HepG2 (cell line): ENCODE measurements around the gene SLC30A4. TPM values are rescaled to one million over a fixed set of nuclear protein-coding genes. Genes with fewer than 3 reads are reported as not detected.

Source experiments
- ATAC-seq: fragments of 200-7000 bp; cut with Tn5 transposase; 3 replicates; pipeline ENCODE4 v1.9.1; 2020; ENCODE audit warnings: mild to moderate bottlenecking, moderate library complexity
- BruUV-seq: library from RNA; stranded (reverse); fragments of 400-500 nt; replicated peaks from 2 replicates; lab custom pipeline; 2021; lab: Mats Ljungman, UMichigan
- CTCF ChIA-PET: fragments of 300-600 bp; formaldehyde crosslinking; extraction: SDS; loops from one replicate; lab custom pipeline; 2021; ENCODE audit warnings: low total read pairs, inconsistent platforms, low intra/inter-chr PET ratio; lab: Yijun Ruan, JAX
- POLR2A ChIA-PET: fragments of 350-600 bp; sonication (Branson Sonifier 250); formaldehyde crosslinking; loops from one replicate; lab custom pipeline; 2020; ENCODE audit warnings: antibody characterized with exemption, inconsistent platforms; lab: Yijun Ruan, JAX
- DNase-seq: peaks from one replicate; pipeline ENCODE4 v3.0.0-alpha.2; 2015; ENCODE audit warnings: low spot score
- FAIRE-seq: peaks from 3 replicates; lab custom pipeline; 2011; peaks lifted over from hg19 to GRCh38; lab: Jason Lieb, UNC
- H2AFZ ChIP-seq: one replicate; pipeline ENCODE4 v1.6.1; 2011; ENCODE audit warnings: low read length, inconsistent platforms
- H3K27ac ChIP-seq: fragments of 300-600 bp; 3 replicates; pipeline ENCODE4 v1.8.0; 2011; ENCODE audit warnings: mixed run types, mild to moderate bottlenecking, mixed read lengths, low read length, inconsistent platforms; ENCODE audit not compliant: insufficient read depth; ENCODE audit errors: extremely low read length
- H3K27me3 ChIP-seq, 2 experiments: fragments of 200-600 bp in 1 of 2; 2 replicates in 1 of 2; 3 replicates in 1 of 2; pipeline versions ENCODE4 v1.6.0 to v1.8.0; 2011; ENCODE audit warnings: low read length in 2 of 2, mild to moderate bottlenecking in 2 of 2, moderate library complexity in 2 of 2, inconsistent platforms in 1 of 2; ENCODE audit not compliant: insufficient read depth in 2 of 2, control insufficient read depth in 1 of 2
- H3K36me3 ChIP-seq, 2 experiments: fragments of 200-600 bp in 1 of 2; replicated peaks in 1 of 2; 2 replicates in 1 of 2; 3 replicates in 1 of 2; pipeline versions ENCODE4 v1.5.1 to v1.8.0; 2011; ENCODE audit warnings: low read length in 2 of 2, inconsistent platforms in 1 of 2; ENCODE audit not compliant: insufficient read depth in 2 of 2, control insufficient read depth in 1 of 2
- H3K4me1 ChIP-seq: 2 replicates; pipeline ENCODE4 v1.5.1; 2012; ENCODE audit warnings: low read length, inconsistent platforms; ENCODE audit not compliant: insufficient read depth
- H3K4me2 ChIP-seq: 2 replicates; pipeline ENCODE4 v1.6.0; 2011; ENCODE audit warnings: low read depth, low read length, inconsistent platforms
- H3K4me3 ChIP-seq, 3 experiments: fragments of 200-600 bp in 1 of 3; sonication (generic), shearing (Covaris generic) in 1 of 3; replicated peaks in 1 of 3; 2 replicates each; pipeline ENCODE4 v1.5.1; 2011 to 2016; ENCODE audit warnings: low read length in 3 of 3, inconsistent platforms in 2 of 3, low read depth in 2 of 3, mild to moderate bottlenecking in 2 of 3, control low read depth in 1 of 3, mixed read lengths in 1 of 3; ENCODE audit not compliant: insufficient read depth in 1 of 3
- H3K79me2 ChIP-seq: one replicate; pipeline ENCODE4 v1.6.1; 2011; ENCODE audit warnings: low read length, inconsistent platforms; ENCODE audit not compliant: insufficient read depth
- H3K9ac ChIP-seq: 2 replicates; pipeline ENCODE4 v1.6.0; 2011; ENCODE audit warnings: mild to moderate bottlenecking, low read depth, low read length, inconsistent platforms; ENCODE audit not compliant: insufficient read depth
- H3K9me3 ChIP-seq: 2 replicates; pipeline ENCODE4 v1.5.1; 2012; ENCODE audit warnings: mild to moderate bottlenecking, low read length
- H4K20me1 ChIP-seq: 2 replicates; pipeline ENCODE4 v1.6.0; 2011; ENCODE audit warnings: inconsistent platforms, mild to moderate bottlenecking, low read length, moderate library complexity; ENCODE audit not compliant: insufficient read depth
- KAT7 ChIP-seq: IDR thresholded peaks from 2 replicates; pipeline ENCODE4 v1.6.1; 2018; ENCODE audit warnings: borderline replicate concordance, missing compliant biosample characterization
- SIX4 ChIP-seq: sonication (generic); formaldehyde crosslinking; IDR thresholded peaks from 2 replicates; pipeline ENCODE4 v1.4.0; 2020; ENCODE audit warnings: missing genetic modification reagents
- SYNCRIP ChIP-seq: fragments of 200-400 bp; formaldehyde crosslinking; IDR thresholded peaks from 2 replicates; pipeline ENCODE4 v1.6.1; 2018; ENCODE audit warnings: mild to moderate bottlenecking, low read depth, low read length; ENCODE audit not compliant: insufficient read depth
- TSC22D2 ChIP-seq: sonication (generic); formaldehyde crosslinking; IDR thresholded peaks from 2 replicates; pipeline ENCODE4 v1.5.1; 2020; ENCODE audit warnings: missing genetic modification reagents, mild to moderate bottlenecking, borderline replicate concordance
- WGBS: methylation state at CpG from one replicate; pipeline ENCODE4 v1.1.6; 2017; ENCODE audit warnings: low lambda C conversion rate; 5-methylcytosine and 5-hydroxymethylcytosine counted together
- in situ Hi-C: cut with HindIII; loops from 2 replicates; pipeline ENCODE4 v1.10.0; 2017; ENCODE audit warnings: low pct_unique_long_range_greater_than_20kb; ENCODE audit not compliant: extremely low pct_ligation_motif_present
- intact Hi-C: fragments of 100-400 bp; cut with micrococcal nuclease; formaldehyde crosslinking; loops from one replicate; pipeline ENCODE4 v1.10.0; 2022; ENCODE audit not compliant: unreplicated experiment
- polyA plus RNA-seq, 8 experiments: library from polyadenylated mRNA; depleted of rRNA in 3 of 8; stranded (reverse) in 7 of 8; unstranded in 1 of 8; fragments of >200 nt; fragmentation: Illumina TruSeq in 4 of 8; extraction: Trizol in 4 of 8; gene quantifications; 2 replicates each; pipeline versions ENCODE4 v1.2.1 to v1.2.3, GENCODE V29; 2011 to 2016; ENCODE audit warnings: low read depth in 4 of 8, missing spikeins in 1 of 8, mixed read lengths in 1 of 8; ENCODE audit not compliant: insufficient read depth in 1 of 8
- total RNA-seq, 5 experiments: library from RNA; depleted of rRNA; stranded (reverse); fragments of >200 nt; fragmentation: Illumina TruSeq; extraction: Trizol; gene quantifications; 2 replicates each; pipeline ENCODE4 v1.2.3, GENCODE V29; 2016; ENCODE audit warnings: low read depth in 1 of 5
- TF ChIP-seq, protein P1 (sequence below): sonication (generic); formaldehyde crosslinking; conservative IDR thresholded peaks from 2 replicates; pipeline ENCODE4 v1.8.0; 2022; ENCODE audit warnings: low read depth, missing genetic modification reagents

Gene SLC30A4
- total and polyA plus RNA-seq, 2 of the 13 experiments (the other 11 are each of a cell fraction or from before 2014, with no cell fraction given), result 0.01 to 0.04 TPM

DNA sequence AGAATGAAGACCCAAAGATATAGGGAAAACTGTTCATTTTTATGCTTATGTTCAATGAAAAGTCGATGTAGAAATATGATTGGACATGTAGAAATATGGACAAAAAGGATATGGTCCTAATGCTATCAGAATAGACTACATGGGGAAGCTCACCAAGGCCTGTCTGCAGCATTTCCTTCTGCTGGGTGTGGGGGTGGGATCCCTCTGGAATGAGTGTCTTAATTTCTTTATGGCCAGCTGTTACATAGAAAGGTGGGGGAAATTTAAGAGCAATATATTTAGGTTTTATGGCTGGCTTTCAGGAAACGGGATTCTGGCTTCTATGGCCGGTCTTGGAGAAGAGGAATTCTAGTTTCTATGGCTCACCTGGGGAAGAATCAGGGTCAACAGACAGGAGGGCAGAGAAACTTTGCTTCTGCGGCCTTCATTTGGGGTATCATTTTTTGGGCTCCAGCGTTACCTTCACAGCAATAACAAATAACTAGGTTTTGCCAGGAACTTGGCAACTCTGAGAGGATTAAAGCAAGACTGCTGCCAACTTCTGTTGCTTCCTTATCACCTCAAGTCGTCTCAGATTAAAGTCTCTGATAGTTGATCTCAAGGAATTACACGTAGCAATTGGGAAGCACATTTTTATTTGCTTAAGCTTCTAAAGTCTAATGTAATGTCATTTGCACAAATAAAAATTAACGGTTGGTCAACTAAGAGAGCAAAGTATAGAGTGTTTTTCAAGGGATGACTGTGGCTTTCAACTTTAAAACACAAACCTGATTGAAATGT lies 87.2 kb downstream of the SLC30A4 start:
- ChIA-PET CTCF (no interaction called here), POLR2A (no interaction called here)
- Histone ChIP-seq H3K79me2 (no peaks in the 10 kb centered on the region), H3K27me3 (no peaks in the 10 kb centered on the region), H3K4me2 (no peak overlapping the region), H2AFZ (no peak overlapping the region), H3K36me3 (no peaks in the 10 kb centered on the region), H4K20me1 (no peaks in the 10 kb centered on the region), H3K27ac (no peak overlapping the region), H3K9me3 (no peaks in the 10 kb centered on the region), H3K4me1 (peaks cover 29% of the 10 kb centered on the region), H3K4me3 (no peak overlapping the region), H3K9ac (no peak overlapping the region)
- FAIRE-seq (no peak), DNase-seq (no peak), ATAC-seq (no peak)
- in situ Hi-C loops, result no loop called here
- TF ChIP-seq SIX4 (CRISPR knock-in tag) (no peak), SYNCRIP (no peak), KAT7 (CRISPR knock-in tag) (no peak)
- TF ChIP-seq, protein P1, sequence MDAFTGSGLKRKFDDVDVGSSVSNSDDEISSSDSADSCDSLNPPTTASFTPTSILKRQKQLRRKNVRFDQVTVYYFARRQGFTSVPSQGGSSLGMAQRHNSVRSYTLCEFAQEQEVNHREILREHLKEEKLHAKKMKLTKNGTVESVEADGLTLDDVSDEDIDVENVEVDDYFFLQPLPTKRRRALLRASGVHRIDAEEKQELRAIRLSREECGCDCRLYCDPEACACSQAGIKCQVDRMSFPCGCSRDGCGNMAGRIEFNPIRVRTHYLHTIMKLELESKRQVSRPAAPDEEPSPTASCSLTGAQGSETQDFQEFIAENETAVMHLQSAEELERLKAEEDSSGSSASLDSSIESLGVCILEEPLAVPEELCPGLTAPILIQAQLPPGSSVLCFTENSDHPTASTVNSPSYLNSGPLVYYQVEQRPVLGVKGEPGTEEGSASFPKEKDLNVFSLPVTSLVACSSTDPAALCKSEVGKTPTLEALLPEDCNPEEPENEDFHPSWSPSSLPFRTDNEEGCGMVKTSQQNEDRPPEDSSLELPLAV (CRISPR knock-in tag), result no peak
- 14% methylated on average over 6 of the region's 8 CpGs for WGBS
- intact Hi-C loops, result no loop called here
- no TSS peak for BruUV-seq

- intact Hi-C loops, result no loop called here
- Histone ChIP-seq H3K27ac (no peak overlapping the region), H3K79me2 (no peaks in the 10 kb centered on the region), H3K4me3 (no peak overlapping the region), H3K36me3 (no peaks in the 10 kb centered on the region), H3K9ac (no peak overlapping the region), H2AFZ (no peak overlapping the region), H3K4me1 (peaks cover 27% of the 10 kb centered on the region), H4K20me1 (no peaks in the 10 kb centered on the region), H3K4me2 (no peak overlapping the region), H3K9me3 (no peaks in the 10 kb centered on the region), H3K27me3 (no peaks in the 10 kb centered on the region)
- ChIA-PET CTCF (interaction anchor here (2.3 kb wide), 1 partner anchor 23 kb away, joined by 8 read pairs; no protein-coding TSS in a partner anchor), POLR2A (no interaction called here)
- in situ Hi-C loops, result no loop called here
- WGBS, result 88% methylated on average over 2 of the region's 2 CpGs
- DNase-seq (no peak), FAIRE-seq (no peak), ATAC-seq (no peak)
- TF ChIP-seq TSC22D2 (CRISPR knock-in tag), result no peak
- no TSS peak for BruUV-seq
These were observed 88.4 kb downstream of the SLC30A4 start for GRCh38 chr15:45434078-45434567.
